ENCODE data around the gene CLDN9.

CLDN9 gene

DNA sequence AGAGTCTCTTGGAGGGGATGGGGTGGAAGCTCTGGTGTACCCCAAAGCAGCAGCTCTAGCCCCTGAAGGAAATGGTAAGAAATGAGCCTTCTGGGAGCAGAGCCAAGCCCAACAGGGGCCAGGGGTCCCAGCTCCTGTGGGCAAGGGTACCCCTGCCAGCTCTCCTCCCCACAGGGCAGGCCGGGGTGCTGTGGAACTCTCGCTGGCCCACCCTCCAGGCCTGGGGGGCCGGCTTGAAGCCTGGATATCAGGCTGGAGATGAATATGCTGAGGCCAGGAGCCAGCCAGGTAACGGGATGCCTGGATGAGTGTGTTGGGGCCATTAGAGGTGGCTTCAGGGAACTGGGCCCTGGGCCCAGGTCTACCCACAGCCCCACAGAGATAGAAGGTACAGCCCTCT lies 12.2 kb upstream of the CLDN9 start:
- DNase-seq = no peak

DNA sequence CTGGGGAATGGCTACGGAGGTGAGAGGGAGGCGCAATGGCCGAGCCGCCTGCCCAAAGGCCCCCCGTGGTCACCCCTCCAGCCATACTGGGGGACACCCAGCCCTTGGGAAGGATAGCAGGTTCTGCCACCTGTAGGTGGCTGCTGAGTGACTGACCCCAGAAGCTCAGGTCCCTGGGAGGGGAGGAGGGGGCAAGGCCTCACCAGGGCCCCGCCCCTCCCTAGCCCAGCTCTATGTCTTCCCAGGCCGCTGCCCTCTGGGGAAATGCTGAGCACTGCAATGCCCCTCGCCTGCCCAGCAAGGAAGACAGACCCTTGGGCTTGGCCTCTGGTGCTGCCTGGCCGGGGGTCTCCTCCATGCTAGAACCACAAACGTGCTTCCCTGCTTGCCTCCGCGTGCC lies 11.4 kb upstream of the CLDN9 start:
- DNase-seq = no peak

DNA sequence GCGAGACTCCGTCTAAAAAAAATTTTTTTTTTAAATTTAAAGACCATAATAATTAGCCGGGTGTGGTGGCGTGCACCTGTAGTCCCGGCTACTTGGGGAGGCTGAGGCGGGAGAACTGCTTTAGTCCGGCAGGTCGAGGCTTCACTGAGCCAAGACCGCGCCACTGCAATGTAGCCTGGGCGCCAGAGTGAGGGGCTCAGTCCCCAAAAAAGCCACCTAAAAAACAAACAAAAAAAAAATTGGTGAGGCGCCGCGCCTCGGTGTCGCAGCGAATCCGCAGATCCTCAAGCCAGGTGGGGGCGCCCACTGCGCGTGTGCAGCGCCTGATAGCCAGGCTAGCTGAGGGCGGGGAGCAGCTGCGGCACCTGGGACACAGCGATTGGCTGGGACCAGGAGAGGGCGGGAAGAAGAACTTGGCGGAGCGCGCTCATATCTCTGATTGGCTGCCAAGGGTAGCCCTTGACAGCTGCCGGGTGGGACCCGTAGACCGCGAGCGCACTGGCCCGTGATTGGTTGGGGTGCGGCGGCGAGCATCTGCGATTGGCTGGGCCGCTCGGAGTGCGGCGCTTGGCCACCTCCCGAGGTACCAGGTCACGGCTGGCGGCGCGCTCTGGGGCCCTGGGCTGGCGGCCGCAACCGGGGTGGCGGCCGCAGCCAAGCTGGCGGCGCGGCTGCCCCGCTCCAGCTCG lies 9.0 kb upstream of the CLDN9 start:
- peak; percentile 98 for DNase-seq

DNA sequence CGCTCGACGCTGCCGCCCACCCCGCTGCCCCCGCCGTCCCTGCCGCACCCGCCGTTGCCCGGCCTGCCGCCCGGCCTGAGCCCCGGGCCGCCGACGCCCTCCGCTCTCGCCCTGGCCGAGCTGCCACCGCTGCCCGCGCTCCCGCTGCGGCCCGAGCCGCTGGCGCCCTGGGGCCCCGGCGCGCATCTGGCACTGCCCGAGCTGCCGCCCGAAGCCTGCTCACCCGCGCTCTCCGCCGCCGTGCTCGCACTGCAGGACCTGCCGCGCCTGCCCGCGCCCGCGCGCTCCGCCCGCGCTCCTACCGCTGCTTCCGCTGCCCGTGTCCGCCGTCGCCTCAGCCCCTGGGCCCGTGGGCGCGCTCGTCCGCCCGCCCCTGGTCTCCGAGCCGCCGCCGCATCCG lies 8.4 kb upstream of the CLDN9 start:
- DNase-seq = no peak

DNA sequence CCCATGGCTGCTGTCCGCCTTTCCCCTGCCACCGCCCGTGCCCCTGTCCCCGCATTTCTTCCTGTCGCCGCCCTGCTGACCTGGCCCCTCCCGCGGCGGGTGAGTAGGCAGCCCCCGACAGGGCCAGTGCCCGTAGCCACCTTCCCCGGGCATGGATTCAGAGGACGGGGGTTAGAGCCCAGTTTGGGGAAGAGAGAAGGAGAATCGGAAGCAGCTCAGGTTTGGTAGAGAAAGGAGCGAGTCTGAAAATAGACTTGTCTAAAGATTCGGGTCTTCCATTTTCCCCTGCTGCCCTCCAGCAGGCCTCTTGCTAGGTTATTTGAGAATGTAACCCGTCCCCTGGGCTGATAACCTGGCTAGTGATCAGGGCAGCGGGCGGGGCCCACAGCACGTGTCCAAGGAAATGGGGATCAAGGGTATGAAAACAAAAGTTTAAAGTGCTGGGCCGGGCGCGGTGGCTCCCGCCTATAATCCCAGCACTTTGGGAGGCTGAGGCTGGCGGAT lies 7.9 kb upstream of the CLDN9 start:
- no peak for DNase-seq

DNA sequence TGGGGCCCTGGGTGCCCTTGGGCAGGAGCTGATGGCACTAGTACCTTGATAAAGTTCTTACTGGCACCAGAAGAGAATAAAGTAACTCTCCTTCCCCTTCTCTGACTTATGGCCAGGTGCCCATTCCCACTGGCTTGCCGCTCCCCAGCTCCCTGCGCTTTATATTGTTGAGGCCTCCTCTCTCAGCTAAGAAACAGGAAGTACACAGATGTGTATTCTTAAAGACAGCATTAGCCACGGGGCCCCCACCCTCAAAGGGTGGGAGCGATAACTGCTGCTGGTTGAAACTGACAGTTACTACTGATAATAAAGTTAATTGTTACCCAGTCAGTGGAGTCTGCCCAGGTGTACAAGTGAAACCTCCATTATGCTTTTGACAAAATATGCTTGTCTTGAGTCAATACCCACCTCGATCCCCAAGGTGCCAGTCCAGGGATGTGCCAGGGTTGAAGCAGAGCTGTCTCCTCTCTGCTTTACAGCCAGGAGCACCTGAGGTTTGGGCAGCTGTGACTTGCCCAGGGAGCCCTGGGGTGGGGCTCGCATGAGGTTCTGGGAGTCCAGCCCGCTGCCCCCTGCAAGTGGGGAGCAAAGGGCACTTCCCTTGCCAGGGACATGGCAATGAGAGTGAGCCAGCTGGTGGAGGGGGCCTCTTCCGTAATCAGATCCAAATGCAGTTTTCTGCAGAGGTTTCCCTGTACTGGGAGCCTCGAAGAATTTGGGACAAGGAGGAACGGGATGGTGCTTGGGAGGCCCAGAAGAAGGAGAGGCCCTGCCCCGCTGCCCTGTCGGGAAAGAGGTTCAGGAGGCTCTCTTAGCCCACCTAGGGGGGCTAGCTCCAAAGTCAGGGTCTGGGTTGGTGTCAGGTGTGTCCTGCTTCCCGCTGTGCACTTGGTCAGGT lies 5.4 kb upstream of the CLDN9 start:
- no peak for DNase-seq

DNA sequence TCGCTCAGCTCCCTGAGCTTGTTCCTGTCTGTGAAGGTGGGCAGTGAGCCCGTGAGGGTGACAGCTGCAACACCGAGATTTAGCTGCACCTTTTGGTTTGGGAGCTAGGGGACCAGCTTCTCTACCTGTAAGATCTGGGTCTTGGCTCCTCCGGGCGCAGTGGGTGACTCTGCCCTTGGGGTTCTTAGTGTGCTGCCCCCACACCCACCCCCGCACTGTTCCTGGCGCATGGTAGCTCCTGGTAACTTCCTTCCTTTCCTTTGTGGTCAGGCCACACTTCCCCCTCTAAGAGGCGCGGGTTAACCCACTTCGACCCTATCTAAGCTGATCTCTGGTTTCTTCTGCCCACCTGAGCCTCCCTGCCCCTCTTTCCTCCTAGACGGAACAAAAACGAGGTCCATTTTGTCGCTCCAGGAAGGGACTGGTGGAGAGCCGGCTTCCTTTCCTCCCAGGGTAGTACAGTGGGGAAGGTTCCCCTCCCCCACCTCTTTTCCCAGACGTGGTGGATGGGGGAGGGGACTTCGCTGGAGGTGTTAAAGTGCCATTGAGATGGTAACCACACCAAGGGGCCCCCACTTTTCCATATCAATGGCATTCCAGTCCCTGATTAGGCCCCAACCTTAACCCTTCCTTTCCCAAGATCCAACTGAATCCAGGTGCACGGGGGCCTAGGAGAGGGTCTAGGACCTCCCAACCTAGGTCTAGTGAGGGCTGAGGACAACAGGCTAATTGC lies 4.6 kb upstream of the CLDN9 start:
- DNase-seq = no peak

DNA sequence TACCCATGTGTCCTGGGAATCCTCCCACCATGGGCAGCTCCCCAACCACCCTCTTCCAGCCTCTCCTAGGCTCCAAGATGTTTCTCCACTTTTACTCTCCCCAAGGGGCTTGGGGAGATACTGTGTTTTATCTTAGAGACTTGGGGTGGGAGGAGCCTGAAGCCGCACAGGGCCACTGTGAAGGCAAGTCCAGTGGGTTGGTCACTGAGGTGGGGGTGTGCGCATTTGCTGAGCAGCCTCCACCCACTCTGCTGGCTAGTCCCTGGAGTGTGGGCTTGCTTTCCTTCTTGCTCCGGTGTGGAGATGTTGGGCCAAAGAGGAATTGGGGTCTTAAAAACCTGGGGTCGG lies 4.1 kb upstream of the CLDN9 start:
- no peak for DNase-seq

DNA sequence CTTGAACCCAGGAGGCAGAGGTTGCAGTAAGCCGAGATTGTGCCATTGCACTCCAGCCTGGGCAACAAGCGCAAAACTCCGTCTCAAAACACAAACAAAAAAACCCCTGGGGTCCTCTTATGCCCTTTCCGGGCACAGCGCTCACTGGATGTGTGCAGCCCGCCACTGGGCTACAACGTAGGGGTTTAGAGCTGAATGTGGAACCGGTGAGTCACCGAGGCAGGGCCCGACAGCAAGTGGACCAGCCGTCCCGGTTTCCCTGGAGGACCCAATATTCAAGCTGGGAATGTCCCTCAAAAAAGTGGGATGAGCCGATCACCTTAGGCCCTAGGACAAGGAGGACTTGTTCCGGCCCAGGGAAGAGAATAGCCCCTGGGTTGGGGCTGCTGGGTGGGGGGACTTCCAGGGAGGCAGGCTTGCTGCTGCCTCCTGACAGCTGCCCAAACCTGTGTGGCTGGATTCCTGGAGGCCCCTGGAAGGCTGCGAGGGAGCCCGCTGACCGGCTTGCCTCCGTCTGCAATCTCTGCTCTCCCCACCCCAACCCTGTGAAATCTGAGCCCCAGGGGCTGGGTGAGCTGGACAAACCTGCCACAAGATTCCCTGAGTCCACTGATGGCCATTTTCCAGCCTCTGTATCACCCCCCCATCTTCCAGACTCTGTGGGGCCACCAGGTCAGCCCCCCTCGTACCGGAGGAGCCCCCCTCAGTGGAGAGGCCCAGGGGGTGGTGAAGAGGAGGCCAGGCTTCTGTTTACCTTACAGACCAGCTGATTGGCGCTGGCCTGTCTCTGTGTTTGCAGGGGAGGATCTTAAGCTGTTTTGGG lies 2.9 kb upstream of the CLDN9 start:
- DNase-seq = no peak

DNA sequence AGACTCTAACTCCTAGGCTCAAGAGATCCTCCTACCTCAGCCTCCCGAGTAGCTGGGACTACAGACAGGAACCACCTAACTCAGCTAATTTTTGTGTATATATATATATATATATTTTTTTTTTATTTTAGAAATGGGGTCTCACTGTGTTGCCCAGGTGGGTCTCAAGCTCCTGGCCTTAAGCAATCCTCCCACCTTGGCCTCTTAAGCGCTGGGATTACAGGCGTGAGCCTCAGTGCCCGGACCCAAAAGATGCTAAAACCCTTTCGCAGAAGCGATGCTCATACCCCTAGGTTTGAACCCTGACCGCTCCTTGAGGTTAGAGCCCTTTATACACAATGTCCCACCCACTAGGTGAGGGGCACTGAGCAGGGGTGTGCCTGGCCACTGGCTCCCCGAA lies 2.2 kb upstream of the CLDN9 start:
- DNase-seq = no peak

DNA sequence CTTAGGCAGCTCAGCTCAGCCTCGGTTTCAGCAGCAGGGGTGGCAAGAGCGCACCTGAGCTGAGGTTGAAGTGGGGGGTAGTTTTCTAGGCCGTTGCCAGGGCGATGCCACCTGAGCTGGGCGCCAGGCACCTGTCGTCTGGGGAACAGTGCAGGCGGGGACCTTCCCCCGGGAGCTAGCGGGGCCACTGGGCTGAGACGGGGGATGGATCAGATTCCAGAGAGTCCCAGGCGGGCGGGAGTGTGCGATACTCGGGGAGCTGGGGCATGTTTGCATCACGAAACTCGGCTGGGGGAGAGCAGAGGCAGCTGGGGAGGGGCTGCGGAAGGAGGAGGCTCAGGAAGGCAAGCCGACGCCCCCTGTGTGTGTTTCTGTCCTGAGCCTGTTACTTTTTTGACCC lies 477 bp upstream of the CLDN9 start:
- no peak for DNase-seq

DNA sequence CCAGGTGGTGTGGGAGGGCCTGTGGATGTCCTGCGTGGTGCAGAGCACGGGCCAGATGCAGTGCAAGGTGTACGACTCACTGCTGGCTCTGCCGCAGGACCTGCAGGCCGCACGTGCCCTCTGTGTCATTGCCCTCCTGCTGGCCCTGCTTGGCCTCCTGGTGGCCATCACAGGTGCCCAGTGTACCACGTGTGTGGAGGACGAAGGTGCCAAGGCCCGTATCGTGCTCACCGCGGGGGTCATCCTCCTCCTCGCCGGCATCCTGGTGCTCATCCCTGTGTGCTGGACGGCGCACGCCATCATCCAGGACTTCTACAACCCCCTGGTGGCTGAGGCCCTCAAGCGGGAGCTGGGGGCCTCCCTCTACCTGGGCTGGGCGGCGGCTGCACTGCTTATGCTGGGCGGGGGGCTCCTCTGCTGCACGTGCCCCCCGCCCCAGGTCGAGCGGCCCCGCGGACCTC lies 798 bp downstream of the CLDN9 start:
- no peak for DNase-seq

DNA sequence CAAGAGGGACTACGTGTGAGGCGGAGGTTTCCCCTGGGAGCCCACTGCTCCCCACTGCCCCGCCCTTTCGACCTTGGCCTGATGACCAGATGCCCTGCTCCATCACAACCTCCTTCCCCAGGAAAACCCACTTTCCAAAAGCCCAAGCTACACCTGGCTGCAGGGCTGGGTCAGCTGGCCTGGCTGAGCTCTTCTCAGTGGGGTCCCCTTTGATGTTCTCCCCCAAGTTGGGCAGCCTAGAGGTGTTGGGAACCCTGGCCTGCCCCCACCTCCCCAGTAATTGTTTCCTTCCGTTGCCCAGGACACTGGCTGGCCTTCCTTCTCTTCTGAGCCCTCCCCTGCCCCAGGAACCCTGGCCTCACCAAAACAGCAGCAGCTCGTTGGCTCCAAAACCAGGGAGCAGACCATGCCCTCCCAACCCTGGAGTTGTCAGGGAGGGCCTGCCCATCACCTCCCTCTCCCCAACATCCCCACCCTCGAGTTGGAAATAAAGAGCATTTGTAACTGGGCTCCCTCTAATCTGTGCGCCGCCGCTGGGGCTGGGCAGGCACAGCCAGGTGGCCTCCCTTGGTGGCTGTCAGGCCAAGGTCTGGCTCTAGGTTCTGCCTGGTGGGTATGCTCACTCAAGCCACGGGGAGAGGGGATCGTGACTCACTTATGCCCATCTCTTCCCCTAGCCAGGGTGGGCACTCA lies 1.4 kb downstream of the CLDN9 start:
- no peak for DNase-seq

DNA sequence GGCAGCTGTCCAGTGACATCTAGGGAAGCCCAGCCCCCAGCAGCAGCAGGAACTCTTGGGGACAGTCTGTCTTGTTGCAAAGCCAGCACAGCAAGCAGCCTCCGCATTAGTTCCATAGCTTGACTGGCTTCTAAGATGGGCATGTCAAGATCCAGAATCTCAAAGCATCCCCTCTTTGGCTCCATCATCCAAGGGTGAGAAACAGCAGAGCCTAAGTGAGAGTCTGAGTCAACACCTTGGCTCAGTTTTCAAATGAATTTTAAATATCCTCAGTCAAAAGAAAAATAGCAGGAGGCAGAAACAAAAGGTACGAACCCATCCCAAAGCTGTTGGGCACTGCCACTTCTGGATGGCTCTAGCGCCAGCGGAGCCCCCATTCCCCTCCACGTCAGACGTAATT lies 2.2 kb downstream of the CLDN9 start:
- DNase-seq = no peak

DNA sequence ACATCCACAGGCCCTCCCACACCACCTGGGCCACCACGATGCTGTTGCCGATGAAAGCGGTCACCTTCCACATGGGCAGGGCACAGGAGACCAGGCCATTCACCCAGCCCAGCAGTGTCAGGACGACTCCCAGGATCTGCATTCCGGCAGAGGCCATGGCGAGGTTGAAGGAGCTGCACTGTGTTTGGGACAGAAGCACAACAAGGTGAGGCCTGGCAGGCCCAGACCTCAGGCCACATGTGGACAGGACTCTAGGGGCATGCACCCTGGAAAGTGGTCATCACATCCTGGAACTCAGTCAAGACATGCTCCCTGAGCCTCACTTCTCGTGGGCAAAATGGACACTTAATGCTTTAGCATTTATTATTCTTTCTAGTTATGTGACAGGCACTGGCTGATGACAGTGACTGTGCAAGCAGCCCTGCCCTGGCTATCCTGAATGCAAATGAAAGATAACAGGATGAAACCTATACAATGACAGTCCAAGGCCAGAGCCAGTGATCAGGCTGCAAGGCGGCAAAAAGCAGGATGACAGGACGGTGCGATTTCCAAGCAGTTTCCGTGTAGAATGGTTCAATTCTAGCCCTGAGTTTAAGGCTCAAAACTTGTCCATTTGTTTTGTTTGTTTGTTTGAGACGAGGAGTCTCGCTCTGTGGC lies 3.3 kb downstream of the CLDN9 start:
- no peak for DNase-seq

DNA sequence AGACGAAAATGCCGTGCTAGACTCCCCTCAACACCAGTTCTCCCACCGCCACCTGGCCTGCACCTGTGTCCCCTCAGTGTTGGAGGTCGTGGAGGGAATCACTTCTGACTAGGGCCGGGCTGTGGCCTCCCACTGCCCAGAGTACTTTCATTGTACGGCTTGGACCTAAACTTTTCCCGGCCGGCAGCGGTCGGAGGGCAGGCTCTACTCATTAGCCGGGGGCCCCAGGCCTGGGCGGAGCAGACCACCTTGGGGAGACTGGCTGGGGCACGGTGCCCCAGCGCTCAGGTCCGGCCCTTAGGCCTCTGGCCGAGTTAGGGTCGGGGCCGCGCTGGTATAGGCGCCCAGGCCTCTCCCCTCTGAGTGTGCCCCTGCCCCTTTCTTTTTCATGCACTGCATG lies 4.6 kb downstream of the CLDN9 start:
- DNase-seq = no peak

DNA sequence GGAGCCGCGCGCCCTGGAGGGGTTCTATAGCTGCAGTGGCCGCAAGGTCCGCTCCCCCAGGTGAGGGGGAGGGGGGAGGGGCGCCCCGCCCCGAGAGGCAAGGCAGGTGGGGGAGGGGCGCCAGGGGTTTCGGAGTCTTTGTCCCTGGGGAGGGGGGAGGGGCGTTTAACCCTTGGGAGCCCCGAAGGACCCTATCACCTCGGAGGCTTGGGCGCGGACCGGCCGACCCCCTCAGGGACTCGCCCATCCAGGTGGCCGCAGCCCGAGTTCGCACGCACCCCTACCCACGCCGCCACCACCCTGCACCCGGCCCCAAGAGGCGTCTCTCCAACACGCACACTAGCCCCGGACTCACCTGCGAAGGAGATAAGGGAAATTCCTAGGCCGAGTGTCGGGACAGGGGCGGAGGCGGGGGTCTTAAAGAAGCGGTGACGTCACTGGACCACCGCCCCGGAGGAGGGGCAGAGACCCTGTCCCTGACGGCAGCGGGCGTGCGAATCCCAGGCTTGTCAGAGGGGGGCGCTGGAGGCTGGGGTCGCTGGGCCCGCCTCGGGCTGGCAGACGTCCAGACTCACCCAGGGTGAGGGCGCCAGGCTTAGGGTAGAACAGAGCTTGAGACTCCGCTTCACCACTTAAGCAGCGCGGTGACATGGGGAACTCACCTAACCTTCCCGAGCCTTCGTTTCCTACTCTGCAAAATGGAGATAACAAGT lies 5.2 kb downstream of the CLDN9 start, which contains the start of gene CLDN6:
TSS of gene CLDN6 (minus strand) at position 390 of the 713 bp plus-strand sequence. CDS start 2,162 bp downstream, outside the sequence.
- no peak for DNase-seq

DNA sequence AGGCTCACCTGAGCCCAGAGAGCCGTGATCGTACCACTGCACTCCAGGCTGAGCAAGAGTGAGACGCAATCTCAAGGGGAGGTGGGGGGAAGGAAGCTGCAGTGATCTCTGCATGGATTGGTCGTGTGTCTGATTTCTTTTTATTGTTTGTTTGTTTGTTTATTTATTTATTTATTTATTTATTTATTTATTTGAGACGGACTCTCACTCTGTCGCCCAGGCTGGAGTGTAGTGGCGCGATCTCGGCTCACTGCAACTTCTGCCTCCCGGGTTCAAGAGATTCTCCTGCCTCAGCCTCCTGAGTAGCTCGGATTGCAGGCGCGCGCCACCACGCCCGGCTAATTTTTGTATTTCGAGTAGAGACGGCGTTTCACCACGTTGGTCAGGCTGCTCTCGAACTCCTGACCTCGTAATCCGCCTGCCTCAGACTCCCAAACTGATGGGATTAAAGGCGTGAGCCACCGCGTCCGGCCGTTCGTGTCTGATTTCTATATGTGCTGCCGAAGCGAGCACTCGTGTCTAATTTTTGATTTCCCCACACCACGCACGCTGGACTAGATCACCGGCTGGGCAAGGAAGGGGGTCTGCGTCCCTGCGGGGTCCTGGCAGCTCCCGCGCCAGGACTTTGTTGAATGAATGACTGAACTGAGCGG lies 7.0 kb downstream of the CLDN9 start:
- no peak for DNase-seq

DNA sequence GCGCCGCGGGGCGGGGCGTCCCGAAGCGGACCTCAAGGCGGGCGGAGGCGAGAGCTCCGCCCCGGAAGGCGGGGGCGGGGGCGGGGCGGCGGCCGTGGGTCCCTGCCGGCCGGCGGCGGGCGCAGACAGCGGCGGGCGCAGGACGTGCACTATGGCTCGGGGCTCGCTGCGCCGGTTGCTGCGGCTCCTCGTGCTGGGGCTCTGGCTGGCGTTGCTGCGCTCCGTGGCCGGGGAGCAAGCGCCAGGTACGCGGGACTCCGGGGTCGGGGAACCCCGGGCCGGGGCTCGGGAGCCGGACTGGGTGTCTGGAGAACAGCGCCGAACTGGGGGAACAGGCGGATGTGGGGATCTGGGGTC lies 7.5 kb downstream of the CLDN9 start, which contains the start of gene TNFRSF12A:
TSS of gene TNFRSF12A (plus strand) at position 122 of the 357 bp plus-strand sequence. CDS start at position 152, 30 bp downstream.
- DNase-seq = peak; percentile 82
